Keratinocyte (primary cell): ENCODE measurements around the gene ADSS2. TPM values are rescaled to one million over a fixed set of nuclear protein-coding genes. Genes with fewer than 3 reads are reported as not detected.

ENCODE experiments used
- DNase-seq: peaks from one replicate; pipeline ENCODE4 v3.0.0-alpha.2; 2011; ENCODE audit warnings: low read depth, missing footprints, low spot score
- FAIRE-seq: peaks from 2 replicates; lab custom pipeline; 2011; peaks lifted over from hg19 to GRCh38; lab: Jason Lieb, UNC
- H2AFZ ChIP-seq: 2 replicates; pipeline ENCODE4 v1.6.0; 2012; ENCODE audit warnings: low read length, control low read depth, inconsistent platforms; ENCODE audit not compliant: control insufficient read depth
- H3K27ac ChIP-seq: 2 replicates; pipeline ENCODE4 v1.5.1; 2011; ENCODE audit warnings: low read length; ENCODE audit not compliant: control insufficient read depth, insufficient read depth
- H3K27me3 ChIP-seq: 3 replicates; pipeline ENCODE4 v1.6.0; 2011; ENCODE audit warnings: low read length; ENCODE audit not compliant: control insufficient read depth, insufficient read depth; ENCODE audit errors: extremely low read depth
- H3K36me3 ChIP-seq, 2 experiments: 2 replicates in 1 of 2; 3 replicates in 1 of 2; pipeline ENCODE4 v1.5.1; 2011; ENCODE audit warnings: low read length in 2 of 2, mild to moderate bottlenecking in 1 of 2; ENCODE audit not compliant: control insufficient read depth in 2 of 2, insufficient read depth in 2 of 2; ENCODE audit errors: extremely low read depth in 1 of 2
- H3K4me1 ChIP-seq: 3 replicates; pipeline ENCODE4 v1.5.1; 2011; ENCODE audit warnings: low read length; ENCODE audit not compliant: control insufficient read depth, insufficient read depth; ENCODE audit errors: extremely low read depth
- H3K4me2 ChIP-seq: 3 replicates; pipeline ENCODE4 v1.6.0; 2011; ENCODE audit warnings: low read depth, low read length; ENCODE audit not compliant: control insufficient read depth, insufficient read depth; ENCODE audit errors: extremely low read depth
- H3K4me3 ChIP-seq, 3 experiments: fragments of 200-600 bp in 1 of 3; sonication (generic) in 1 of 3; 2 replicates in 2 of 3; 3 replicates in 1 of 3; pipeline ENCODE4 v1.5.1; 2011 to 2016; ENCODE audit warnings: low read length in 3 of 3, mild to moderate bottlenecking in 3 of 3, control low read depth in 2 of 3, inconsistent platforms in 1 of 3, low read depth in 1 of 3, mixed read lengths in 1 of 3, mixed run types in 1 of 3, moderate library complexity in 1 of 3; ENCODE audit not compliant: control insufficient read depth in 2 of 3, insufficient read depth in 2 of 3; ENCODE audit errors: extremely low read depth in 1 of 3
- H3K79me2 ChIP-seq: 2 replicates; pipeline ENCODE4 v1.6.0; 2012; ENCODE audit warnings: low read length; ENCODE audit not compliant: control insufficient read depth, insufficient read depth
- H3K9ac ChIP-seq: 3 replicates; pipeline ENCODE4 v1.6.0; 2011; ENCODE audit warnings: low read length; ENCODE audit not compliant: control insufficient read depth, insufficient read depth; ENCODE audit errors: extremely low read depth
- H3K9me1 ChIP-seq: 3 replicates; pipeline ENCODE4 v1.6.0; 2011; ENCODE audit warnings: low read length; ENCODE audit not compliant: control insufficient read depth, insufficient read depth; ENCODE audit errors: extremely low read depth
- H3K9me3 ChIP-seq: 2 replicates; pipeline ENCODE4 v1.5.1; 2012; ENCODE audit warnings: low read depth, low read length; ENCODE audit not compliant: control insufficient read depth
- H4K20me1 ChIP-seq: 3 replicates; pipeline ENCODE4 v1.6.0; 2011; ENCODE audit warnings: low read length; ENCODE audit not compliant: control insufficient read depth, insufficient read depth; ENCODE audit errors: extremely low read depth
- CTCF ChIP-seq, 3 experiments: IDR thresholded peaks in 1 of 3; conservative IDR thresholded peaks in 1 of 3; optimal IDR thresholded peaks in 1 of 3; 2 replicates in 2 of 3; 3 replicates in 1 of 3; pipeline versions ENCODE3 to v1.5.1; 2011; ENCODE audit warnings: low read length in 3 of 3, mild to moderate bottlenecking in 3 of 3, moderate library complexity in 2 of 3, control low read depth in 1 of 3, inconsistent platforms in 1 of 3; ENCODE audit not compliant: insufficient read depth in 2 of 3; ENCODE audit errors: extremely low read depth in 1 of 3
- EZH2 ChIP-seq: IDR thresholded peaks from one replicate; pipeline ENCODE4 v1.6.1; 2012; ENCODE audit warnings: inconsistent platforms, mild to moderate bottlenecking, low read length, moderate library complexity
- dilution Hi-C: fragments of 300-500 bp; cut with MboI; formaldehyde crosslinking; loops from one replicate; pipeline ENCODE4 v1.7.0; 2020; ENCODE audit warnings: low sequenced_read_pairs; ENCODE audit not compliant: extremely low pct_ligation_motif_present
- polyA plus RNA-seq, 5 experiments: library from polyadenylated mRNA; depleted of rRNA in 3 of 5; stranded (reverse) in 3 of 5; stranded (forward) in 1 of 5; unstranded in 1 of 5; fragments of >200 nt; gene quantifications; 1 replicate in 1 of 5; 2 replicates in 3 of 5; 3 replicates in 1 of 5; pipeline versions ENCODE4 v1.2.1 to v1.2.3, GENCODE V29; 2011 to 2012; ENCODE audit warnings: missing spikeins in 2 of 5, low read depth in 1 of 5, low replicate concordance in 1 of 5

ADSS2 gene
- polyA plus RNA-seq, 1 donor (not counting 4 experiments of a cell fraction or from before 2014, with no cell fraction given): 53.5 TPM

- no peak for TF ChIP-seq EZH2
- TF ChIP-seq CTCF (optimal IDR thresholded peaks at IDR 0.05 in 1 of 3, IDR thresholded peaks at IDR 0.05 in 1 of 3, conservative IDR thresholded peaks at IDR 0.05 in 1 of 3; ENCODE audit: extremely low read depth in 1 of 3, insufficient read depth in 2 of 3, low read length in 3 of 3): no peak
- no peak overlapping the region for H3K9ac ChIP-seq
- H3K36me3 ChIP-seq: no peaks in the 10 kb centered on the region
- no peak overlapping the region for H3K4me2 ChIP-seq
- dilution Hi-C loops: no loop called here
- no peaks in the 10 kb centered on the region for H3K9me3 ChIP-seq
- H3K4me3 ChIP-seq: no peak overlapping the region
- H3K27ac ChIP-seq: no peak overlapping the region
- no peaks in the 10 kb centered on the region for H4K20me1 ChIP-seq
- H2AFZ ChIP-seq: no peak overlapping the region
- H3K27me3 ChIP-seq: no peaks in the 10 kb centered on the region
- DNase-seq (no peak), FAIRE-seq (no peak)
- H3K79me2 ChIP-seq: no peaks in the 10 kb centered on the region
- H3K4me1 ChIP-seq: no peaks in the 10 kb centered on the region
- H3K9me1 ChIP-seq: no peaks in the 10 kb centered on the region
Measured at GRCh38 chr1:244381878-244382565, 69.7 kb downstream of the ADSS2 start.

DNA sequence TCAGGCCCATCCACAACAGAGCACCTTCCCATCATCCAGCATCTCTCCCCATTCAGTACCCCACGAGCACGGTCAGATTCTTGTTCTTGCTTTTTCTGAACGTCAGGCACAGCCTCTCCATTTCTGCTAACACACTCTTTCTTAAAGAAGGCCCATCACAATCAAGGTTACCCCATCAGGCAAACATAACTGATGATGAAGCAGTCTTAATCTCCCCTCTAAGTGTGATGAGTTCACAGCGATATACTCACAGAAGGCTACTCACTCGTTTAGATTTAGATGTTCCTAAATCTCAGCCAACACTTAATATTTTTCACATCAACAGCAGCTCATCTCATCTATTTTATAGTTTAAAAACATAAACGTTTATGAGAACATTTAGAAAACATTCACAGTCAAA lies 75.6 kb downstream of the ADSS2 start:
- no peak overlapping the region for H3K4me3 ChIP-seq
- TF ChIP-seq EZH2 (no peak), CTCF (optimal IDR thresholded peaks at IDR 0.05 in 1 of 3, IDR thresholded peaks at IDR 0.05 in 1 of 3, conservative IDR thresholded peaks at IDR 0.05 in 1 of 3; ENCODE audit: extremely low read depth in 1 of 3, insufficient read depth in 2 of 3, low read length in 3 of 3) (no peak)
- H4K20me1 ChIP-seq: no peaks in the 10 kb centered on the region
- DNase-seq (no peak), FAIRE-seq (no peak)
- no peak overlapping the region for H3K9ac ChIP-seq
- H3K9me1 ChIP-seq: no peaks in the 10 kb centered on the region
- no peak overlapping the region for H2AFZ ChIP-seq
- peaks cover 12% of the 10 kb centered on the region for H3K4me1 ChIP-seq
- dilution Hi-C loops: no loop called here
- no peaks in the 10 kb centered on the region for H3K9me3 ChIP-seq
- no peak overlapping the region for H3K4me2 ChIP-seq
- H3K27ac ChIP-seq: no peak overlapping the region
- H3K36me3 ChIP-seq: no peaks in the 10 kb centered on the region
- H3K27me3 ChIP-seq: no peaks in the 10 kb centered on the region
- H3K79me2 ChIP-seq: no peaks in the 10 kb centered on the region
